ENCODE results near the gene RHOG.

RHOG gene

DNA sequence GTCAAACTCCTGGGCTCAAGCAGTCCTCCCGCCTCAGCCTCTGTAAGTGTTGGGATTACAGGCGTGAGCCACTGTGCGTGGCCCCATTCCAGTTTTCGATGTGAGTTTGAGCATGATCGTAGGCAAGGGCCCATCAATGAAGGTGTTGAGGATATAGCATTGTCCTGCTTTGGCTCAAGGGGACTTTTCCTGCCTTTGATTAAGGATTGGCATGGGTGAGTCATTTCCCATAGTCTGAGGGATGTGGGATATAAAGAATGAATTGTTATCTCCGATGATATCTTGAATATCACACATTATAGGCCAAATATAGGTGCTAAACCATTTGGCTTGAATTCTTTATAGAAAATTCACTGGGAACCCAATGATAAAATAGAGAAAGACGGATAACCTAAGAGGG is 45.1 kb upstream of the RHOG start:
- no peak overlapping the region for H3K4me3 ChIP-seq (IDR thresholded peaks at IDR 0.05; ENCODE audit: insufficient read depth, low read depth, low read length)
- H3K9ac ChIP-seq: no peak overlapping the region
- H4K20me1 ChIP-seq (ENCODE audit: insufficient read depth): no peaks in the 10 kb centered on the region
- H3K4me2 ChIP-seq: no peak overlapping the region
- H3K27ac ChIP-seq: no peak overlapping the region
- H3K36me3 ChIP-seq (ENCODE audit: insufficient read depth): no peaks in the 10 kb centered on the region
- H3K27me3 ChIP-seq (ENCODE audit: insufficient read depth, low read depth): no peaks in the 10 kb centered on the region
- H3K4me1 ChIP-seq (ENCODE audit: low read depth, poor library complexity, severe bottlenecking): peaks cover 44% of the 10 kb centered on the region
- no peak for TF ChIP-seq CTCF (conservative IDR thresholded peaks at IDR 0.05; ENCODE audit: low read depth, low read length)
- H3K79me2 ChIP-seq (ENCODE audit: insufficient read depth, low read depth): peaks cover 15% of the 10 kb centered on the region
- no peak overlapping the region for H2AFZ ChIP-seq (ENCODE audit: low read depth)

DNA sequence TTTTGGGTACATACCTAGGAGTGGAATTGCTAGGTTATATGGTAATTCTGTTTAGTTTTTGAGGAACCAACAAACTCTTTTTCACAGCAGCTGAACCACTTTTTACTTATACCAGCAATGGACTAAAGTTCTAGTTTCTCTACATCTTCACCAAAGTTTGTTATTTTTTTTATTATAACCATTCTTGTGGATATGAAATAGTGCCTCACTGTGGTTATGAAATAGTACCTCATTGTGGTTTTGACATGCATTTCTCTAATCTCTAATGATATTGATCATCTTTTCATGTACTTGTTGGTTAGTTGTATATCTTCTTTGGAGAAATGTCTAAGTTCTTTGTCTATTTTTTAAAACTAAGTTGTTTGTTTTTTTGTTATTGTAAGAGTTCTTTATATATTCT is 41.9 kb upstream of the RHOG start:
- no peaks in the 10 kb centered on the region for H3K36me3 ChIP-seq (ENCODE audit: insufficient read depth)
- H3K4me1 ChIP-seq (ENCODE audit: low read depth, poor library complexity, severe bottlenecking): peaks cover 61% of the 10 kb centered on the region
- peak overlapping the region; percentile 31 for H3K4me2 ChIP-seq
- peaks cover 25% of the 10 kb centered on the region for H3K79me2 ChIP-seq (ENCODE audit: insufficient read depth, low read depth)
- no peak overlapping the region for H2AFZ ChIP-seq (ENCODE audit: low read depth)
- H3K27me3 ChIP-seq (ENCODE audit: insufficient read depth, low read depth): no peaks in the 10 kb centered on the region
- H3K4me3 ChIP-seq (IDR thresholded peaks at IDR 0.05; ENCODE audit: insufficient read depth, low read depth, low read length): no peak overlapping the region
- TF ChIP-seq CTCF (conservative IDR thresholded peaks at IDR 0.05; ENCODE audit: low read depth, low read length): no peak
- no peak overlapping the region for H3K9ac ChIP-seq
- no peaks in the 10 kb centered on the region; the same call in 1 of the 2 replicates for H4K20me1 ChIP-seq (ENCODE audit: insufficient read depth)
- no peak overlapping the region for H3K27ac ChIP-seq

DNA sequence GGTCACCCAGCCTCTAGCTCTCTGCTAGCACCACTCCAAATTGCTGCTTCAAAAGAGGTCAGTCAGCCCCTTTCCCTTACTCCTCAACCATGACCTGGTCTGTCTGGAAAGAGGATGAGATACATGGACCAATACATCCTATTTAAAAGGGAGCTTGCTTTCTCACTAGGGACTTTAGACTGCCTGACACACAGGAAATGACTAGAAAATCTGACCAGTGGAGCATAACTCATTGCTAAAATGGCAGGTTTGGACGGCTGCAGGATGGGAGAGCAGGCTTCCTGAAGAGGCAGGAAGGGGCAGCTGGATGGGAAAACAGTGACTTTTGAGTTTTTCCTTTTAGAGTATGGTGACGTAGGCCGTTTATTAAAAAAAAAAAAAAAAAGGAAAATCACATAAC is 40.0 kb upstream of the RHOG start:
- Histone ChIP-seq H3K4me3 (IDR thresholded peaks at IDR 0.05; ENCODE audit: insufficient read depth, low read depth, low read length) (no peak overlapping the region), H3K27ac (no peak overlapping the region), H3K4me2 (peak overlapping the region; percentile 22; the same call in 1 of the 2 replicates), H3K79me2 (ENCODE audit: insufficient read depth, low read depth) (peaks cover 25% of the 10 kb centered on the region), H4K20me1 (ENCODE audit: insufficient read depth) (no peaks in the 10 kb centered on the region; the same call in 1 of the 2 replicates), H3K27me3 (ENCODE audit: insufficient read depth, low read depth) (no peaks in the 10 kb centered on the region), H3K36me3 (ENCODE audit: insufficient read depth) (no peaks in the 10 kb centered on the region), H3K4me1 (ENCODE audit: low read depth, poor library complexity, severe bottlenecking) (peaks cover 64% of the 10 kb centered on the region), H3K9ac (no peak overlapping the region), H2AFZ (ENCODE audit: low read depth) (no peak overlapping the region)
- no peak for TF ChIP-seq CTCF (conservative IDR thresholded peaks at IDR 0.05; ENCODE audit: low read depth, low read length)

- no peaks in the 10 kb centered on the region for H3K27me3 ChIP-seq (ENCODE audit: insufficient read depth, low read depth)
- H3K27ac ChIP-seq: peak overlapping the region; percentile 19; the same call in 1 of the 2 replicates
- no peaks in the 10 kb centered on the region; the same call in 1 of the 2 replicates for H4K20me1 ChIP-seq (ENCODE audit: insufficient read depth)
- peaks cover 28% of the 10 kb centered on the region for H3K79me2 ChIP-seq (ENCODE audit: insufficient read depth, low read depth)
- no peak for TF ChIP-seq CTCF (conservative IDR thresholded peaks at IDR 0.05; ENCODE audit: low read depth, low read length)
- no peaks in the 10 kb centered on the region for H3K36me3 ChIP-seq (ENCODE audit: insufficient read depth)
- no peak overlapping the region for H2AFZ ChIP-seq (ENCODE audit: low read depth)
- peak overlapping the region; percentile 22; the same call in 1 of the 2 replicates for H3K4me2 ChIP-seq
- no peak overlapping the region for H3K4me3 ChIP-seq (IDR thresholded peaks at IDR 0.05; ENCODE audit: insufficient read depth, low read depth, low read length)
- H3K9ac ChIP-seq: no peak overlapping the region
- H3K4me1 ChIP-seq (ENCODE audit: low read depth, poor library complexity, severe bottlenecking): peaks cover 64% of the 10 kb centered on the region
These were observed 39.3 kb upstream of the RHOG start for GRCh38 chr11:3879967-3880542.

Data from KMS-11 (cell line).